ENCODE data around the gene ACADS. TPM values are rescaled to one million over a fixed set of nuclear protein-coding genes. Genes with fewer than 3 reads are reported as not detected.

ACADS gene
- total and polyA plus RNA-seq, 2 of the 8 experiments (the other 6 are each of a cell fraction or from before 2014, with no cell fraction given), result 4.9 to 7.5 TPM

GRCh38 chr12:120718055-120718454, 7.6 kb upstream of the ACADS start (continued):
- TF ChIP-seq SUZ12 (IDR thresholded peaks at IDR 0.05; ENCODE audit: low read length), result no peak
- no peak for TF ChIP-seq SIRT6 (IDR thresholded peaks at IDR 0.05; ENCODE audit: low read length)
- TF ChIP-seq JUND (IDR thresholded peaks at IDR 0.05; ENCODE audit: low read length), result no peak
- no peak for TF ChIP-seq BRCA1 (IDR thresholded peaks at IDR 0.05; ENCODE audit: low read depth, low read length)
- TF ChIP-seq RBBP5 (IDR thresholded peaks at IDR 0.05; ENCODE audit: borderline replicate concordance, low read depth, low read length), result no peak
- TF ChIP-seq SAP30 (IDR thresholded peaks at IDR 0.05; ENCODE audit: insufficient read depth, insufficient replicate concordance, low read length), result no peak
- TF ChIP-seq, protein P1, sequence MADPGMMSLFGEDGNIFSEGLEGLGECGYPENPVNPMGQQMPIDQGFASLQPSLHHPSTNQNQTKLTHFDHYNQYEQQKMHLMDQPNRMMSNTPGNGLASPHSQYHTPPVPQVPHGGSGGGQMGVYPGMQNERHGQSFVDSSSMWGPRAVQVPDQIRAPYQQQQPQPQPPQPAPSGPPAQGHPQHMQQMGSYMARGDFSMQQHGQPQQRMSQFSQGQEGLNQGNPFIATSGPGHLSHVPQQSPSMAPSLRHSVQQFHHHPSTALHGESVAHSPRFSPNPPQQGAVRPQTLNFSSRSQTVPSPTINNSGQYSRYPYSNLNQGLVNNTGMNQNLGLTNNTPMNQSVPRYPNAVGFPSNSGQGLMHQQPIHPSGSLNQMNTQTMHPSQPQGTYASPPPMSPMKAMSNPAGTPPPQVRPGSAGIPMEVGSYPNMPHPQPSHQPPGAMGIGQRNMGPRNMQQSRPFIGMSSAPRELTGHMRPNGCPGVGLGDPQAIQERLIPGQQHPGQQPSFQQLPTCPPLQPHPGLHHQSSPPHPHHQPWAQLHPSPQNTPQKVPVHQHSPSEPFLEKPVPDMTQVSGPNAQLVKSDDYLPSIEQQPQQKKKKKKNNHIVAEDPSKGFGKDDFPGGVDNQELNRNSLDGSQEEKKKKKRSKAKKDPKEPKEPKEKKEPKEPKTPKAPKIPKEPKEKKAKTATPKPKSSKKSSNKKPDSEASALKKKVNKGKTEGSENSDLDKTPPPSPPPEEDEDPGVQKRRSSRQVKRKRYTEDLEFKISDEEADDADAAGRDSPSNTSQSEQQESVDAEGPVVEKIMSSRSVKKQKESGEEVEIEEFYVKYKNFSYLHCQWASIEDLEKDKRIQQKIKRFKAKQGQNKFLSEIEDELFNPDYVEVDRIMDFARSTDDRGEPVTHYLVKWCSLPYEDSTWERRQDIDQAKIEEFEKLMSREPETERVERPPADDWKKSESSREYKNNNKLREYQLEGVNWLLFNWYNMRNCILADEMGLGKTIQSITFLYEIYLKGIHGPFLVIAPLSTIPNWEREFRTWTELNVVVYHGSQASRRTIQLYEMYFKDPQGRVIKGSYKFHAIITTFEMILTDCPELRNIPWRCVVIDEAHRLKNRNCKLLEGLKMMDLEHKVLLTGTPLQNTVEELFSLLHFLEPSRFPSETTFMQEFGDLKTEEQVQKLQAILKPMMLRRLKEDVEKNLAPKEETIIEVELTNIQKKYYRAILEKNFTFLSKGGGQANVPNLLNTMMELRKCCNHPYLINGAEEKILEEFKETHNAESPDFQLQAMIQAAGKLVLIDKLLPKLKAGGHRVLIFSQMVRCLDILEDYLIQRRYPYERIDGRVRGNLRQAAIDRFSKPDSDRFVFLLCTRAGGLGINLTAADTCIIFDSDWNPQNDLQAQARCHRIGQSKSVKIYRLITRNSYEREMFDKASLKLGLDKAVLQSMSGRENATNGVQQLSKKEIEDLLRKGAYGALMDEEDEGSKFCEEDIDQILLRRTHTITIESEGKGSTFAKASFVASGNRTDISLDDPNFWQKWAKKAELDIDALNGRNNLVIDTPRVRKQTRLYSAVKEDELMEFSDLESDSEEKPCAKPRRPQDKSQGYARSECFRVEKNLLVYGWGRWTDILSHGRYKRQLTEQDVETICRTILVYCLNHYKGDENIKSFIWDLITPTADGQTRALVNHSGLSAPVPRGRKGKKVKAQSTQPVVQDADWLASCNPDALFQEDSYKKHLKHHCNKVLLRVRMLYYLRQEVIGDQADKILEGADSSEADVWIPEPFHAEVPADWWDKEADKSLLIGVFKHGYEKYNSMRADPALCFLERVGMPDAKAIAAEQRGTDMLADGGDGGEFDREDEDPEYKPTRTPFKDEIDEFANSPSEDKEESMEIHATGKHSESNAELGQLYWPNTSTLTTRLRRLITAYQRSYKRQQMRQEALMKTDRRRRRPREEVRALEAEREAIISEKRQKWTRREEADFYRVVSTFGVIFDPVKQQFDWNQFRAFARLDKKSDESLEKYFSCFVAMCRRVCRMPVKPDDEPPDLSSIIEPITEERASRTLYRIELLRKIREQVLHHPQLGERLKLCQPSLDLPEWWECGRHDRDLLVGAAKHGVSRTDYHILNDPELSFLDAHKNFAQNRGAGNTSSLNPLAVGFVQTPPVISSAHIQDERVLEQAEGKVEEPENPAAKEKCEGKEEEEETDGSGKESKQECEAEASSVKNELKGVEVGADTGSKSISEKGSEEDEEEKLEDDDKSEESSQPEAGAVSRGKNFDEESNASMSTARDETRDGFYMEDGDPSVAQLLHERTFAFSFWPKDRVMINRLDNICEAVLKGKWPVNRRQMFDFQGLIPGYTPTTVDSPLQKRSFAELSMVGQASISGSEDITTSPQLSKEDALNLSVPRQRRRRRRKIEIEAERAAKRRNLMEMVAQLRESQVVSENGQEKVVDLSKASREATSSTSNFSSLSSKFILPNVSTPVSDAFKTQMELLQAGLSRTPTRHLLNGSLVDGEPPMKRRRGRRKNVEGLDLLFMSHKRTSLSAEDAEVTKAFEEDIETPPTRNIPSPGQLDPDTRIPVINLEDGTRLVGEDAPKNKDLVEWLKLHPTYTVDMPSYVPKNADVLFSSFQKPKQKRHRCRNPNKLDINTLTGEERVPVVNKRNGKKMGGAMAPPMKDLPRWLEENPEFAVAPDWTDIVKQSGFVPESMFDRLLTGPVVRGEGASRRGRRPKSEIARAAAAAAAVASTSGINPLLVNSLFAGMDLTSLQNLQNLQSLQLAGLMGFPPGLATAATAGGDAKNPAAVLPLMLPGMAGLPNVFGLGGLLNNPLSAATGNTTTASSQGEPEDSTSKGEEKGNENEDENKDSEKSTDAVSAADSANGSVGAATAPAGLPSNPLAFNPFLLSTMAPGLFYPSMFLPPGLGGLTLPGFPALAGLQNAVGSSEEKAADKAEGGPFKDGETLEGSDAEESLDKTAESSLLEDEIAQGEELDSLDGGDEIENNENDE (IDR thresholded peaks at IDR 0.05; ENCODE audit: insufficient replicate concordance, low read length), result no peak
